ENCODE results near the gene DEFB123. TPM values are rescaled to one million over a fixed set of nuclear protein-coding genes. Genes with fewer than 3 reads are reported as not detected.

Gene DEFB123
- total and polyA plus RNA-seq, 9 of the 15 experiments (the other 6 are each of a cell fraction or from before 2014, with no cell fraction given) = not detected

GRCh38 chr20:31452575-31452974, 12.1 kb downstream of the DEFB123 start:
- TF ChIP-seq NFYB (IDR thresholded peaks at IDR 0.05; ENCODE audit: extremely low read depth, insufficient read length) = no peak
- TF ChIP-seq L3MBTL2 (IDR thresholded peaks at IDR 0.05) = no peak
- TF ChIP-seq NCOA1 (IDR thresholded peaks at IDR 0.05; ENCODE audit: low read depth) = no peak
- no peak for TF ChIP-seq MTF1 (CRISPR knock-in tag; IDR thresholded peaks at IDR 0.05; ENCODE audit: borderline replicate concordance)
- TF ChIP-seq CUX1 (CRISPR knock-in tag; IDR thresholded peaks at IDR 0.05) = no peak
- no peak for TF ChIP-seq ZNF507 (tag; conservative IDR thresholded peaks at IDR 0.05)
- TF ChIP-seq ETS1 (conservative IDR thresholded peaks at IDR 0.05; ENCODE audit: control insufficient read depth, low read depth, low read length) = no peak
- no peak for TF ChIP-seq MAFF (IDR thresholded peaks at IDR 0.05; ENCODE audit: low read length)
- no peak for TF ChIP-seq TAL1 (IDR thresholded peaks at IDR 0.05)
- TF ChIP-seq RNF2 (IDR thresholded peaks at IDR 0.05) = no peak
- no peak for TF ChIP-seq HOXB6 (CRISPR knock-in tag; IDR thresholded peaks at IDR 0.05; ENCODE audit: borderline replicate concordance)
- TF ChIP-seq ZNF239 (CRISPR knock-in tag; IDR thresholded peaks at IDR 0.05) = no peak
- no peak for TF ChIP-seq ZNF253 (CRISPR knock-in tag; conservative IDR thresholded peaks at IDR 0.05)
- no peak for TF ChIP-seq ZZZ3 (IDR thresholded peaks at IDR 0.05)
- TF ChIP-seq DACH1 (IDR thresholded peaks at IDR 0.05; ENCODE audit: partially characterized antibody) = no peak
- no peak for TF ChIP-seq HDGF (IDR thresholded peaks at IDR 0.05)
- no peak for TF ChIP-seq BRF1 (IDR thresholded peaks at IDR 0.05; ENCODE audit: borderline replicate concordance, extremely low read depth, insufficient read length)
- TF ChIP-seq CREB3L1 (IDR thresholded peaks at IDR 0.05; ENCODE audit: borderline replicate concordance, low read depth) = no peak
- in situ Hi-C loops (cut with MboI) = no loop called here
- Histone ChIP-seq H4K20me1 (replicated peaks; ENCODE audit: control insufficient read depth, insufficient read depth, low read length) (no peaks in the 10 kb centered on the region), H3K4me2 (ENCODE audit: insufficient read depth, low read length) (no peak overlapping the region), H3K9ac (ENCODE audit: insufficient read depth in 1 of 2, low read depth in 2 of 2, low read length in 2 of 2) (no peak overlapping the region), H3K27me3 (ENCODE audit: control insufficient read depth in 2 of 2, insufficient read depth in 2 of 2, low read length in 2 of 2) (no peaks in the 10 kb centered on the region; a peak in 2 of 5 replicates), H3K27ac (ENCODE audit: extremely low read depth, low read depth, low read length) (no peak overlapping the region), H3K36me3 (ENCODE audit: control insufficient read depth, insufficient read depth, low read length) (no peaks in the 10 kb centered on the region), H3K4me1 (replicated peaks in 1 of 2; ENCODE audit: control insufficient read depth in 2 of 2, insufficient read depth in 2 of 2, low read length in 2 of 2) (no peaks in the 10 kb centered on the region; a peak in 1 of 5 replicates), H2AFZ (ENCODE audit: low read depth, low read length) (no peak overlapping the region), H3K9me1 (ENCODE audit: control insufficient read depth, insufficient read depth, low read length) (no peaks in the 10 kb centered on the region), H3K9me3 (replicated peaks; ENCODE audit: control insufficient read depth, insufficient read depth, low read depth, low read length) (no peaks in the 10 kb centered on the region), H3K79me2 (ENCODE audit: control insufficient read depth, insufficient read depth, low read length) (no peaks in the 10 kb centered on the region), H3K4me3 (no peak overlapping the region)
- WGBS (ENCODE audit: insufficient coverage, low coverage, missing lambda C conversion rate) = 7% methylated on average over 2 of the region's 2 CpGs
- POLR2A ChIA-PET = no interaction called here
- ATAC-seq (no peak), DNase-seq (ENCODE audit: extremely low read depth in 1 of 4, low spot score in 3 of 4) (no peak), FAIRE-seq (no peak)
- no TSS peak for BruUV-seq (replicated peaks)
- intact Hi-C loops (cut with micrococcal nuclease) = no loop called here
- CTCF ChIA-PET (ENCODE audit: low intra/inter-chr PET ratio) = no interaction called here

Data from K562 (cell line).